BE2C (cell line): ENCODE results near the gene HECTD2.
"Not testable (repeated sequence)": the region's sequence is repeated elsewhere in the genome, so short reads cannot be mapped to it uniquely, and the experiment has no call there.

Source experiments
- DNase-seq: peaks from one replicate; pipeline ENCODE4 v3.0.0-alpha.2; 2020
- H3K27me3 ChIP-seq: fragments of 250-450 bp; sonication (Bioruptor Pico); 2 replicates; pipeline ENCODE4 v1.5.1; 2020; ENCODE audit warnings: mild to moderate bottlenecking
- H3K36me3 ChIP-seq: fragments of 250-450 bp; sonication (Bioruptor Pico); 2 replicates; pipeline ENCODE4 v1.5.1; 2020; ENCODE audit warnings: mild to moderate bottlenecking
- H3K4me1 ChIP-seq: fragments of 250-450 bp; sonication (Bioruptor Pico); 2 replicates; pipeline ENCODE4 v1.5.1; 2020
- H3K4me3 ChIP-seq: 2 replicates; pipeline ENCODE4 v1.5.1; 2011; ENCODE audit warnings: low read depth, low read length
- H3K9me3 ChIP-seq: fragments of 250-450 bp; sonication (Bioruptor Pico); 2 replicates; pipeline ENCODE4 v1.5.1; 2020
- TF ChIP-seq, protein P1 (sequence below): IDR thresholded peaks from 2 replicates; pipeline ENCODE4 v1.5.1; 2012; ENCODE audit warnings: mild to moderate bottlenecking, low read depth, low read length

Gene HECTD2

DNA sequence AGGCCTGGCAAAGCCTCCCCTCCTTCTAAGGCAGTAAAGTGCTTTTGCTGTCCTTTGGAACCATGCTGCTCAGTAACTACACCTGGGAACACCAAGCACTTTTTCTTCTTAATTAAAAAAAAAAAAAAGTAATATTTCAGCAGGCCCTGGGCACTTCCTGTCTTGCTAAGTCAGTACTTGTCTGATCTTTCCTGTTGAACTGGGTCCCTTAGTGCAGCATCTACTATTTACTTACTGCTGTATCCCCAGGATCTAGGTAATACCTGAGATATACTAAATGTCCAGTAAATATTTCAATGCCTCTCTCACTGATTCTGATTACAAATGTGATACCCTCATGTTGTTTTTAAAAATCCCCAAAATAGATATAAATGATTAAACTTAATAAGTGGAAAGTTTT lies 145.3 kb downstream of the HECTD2 start:
- H3K4me1 ChIP-seq: no peaks in the 10 kb centered on the region
- no peaks in the 10 kb centered on the region for H3K9me3 ChIP-seq
- DNase-seq: no peak
- TF ChIP-seq, protein P1, sequence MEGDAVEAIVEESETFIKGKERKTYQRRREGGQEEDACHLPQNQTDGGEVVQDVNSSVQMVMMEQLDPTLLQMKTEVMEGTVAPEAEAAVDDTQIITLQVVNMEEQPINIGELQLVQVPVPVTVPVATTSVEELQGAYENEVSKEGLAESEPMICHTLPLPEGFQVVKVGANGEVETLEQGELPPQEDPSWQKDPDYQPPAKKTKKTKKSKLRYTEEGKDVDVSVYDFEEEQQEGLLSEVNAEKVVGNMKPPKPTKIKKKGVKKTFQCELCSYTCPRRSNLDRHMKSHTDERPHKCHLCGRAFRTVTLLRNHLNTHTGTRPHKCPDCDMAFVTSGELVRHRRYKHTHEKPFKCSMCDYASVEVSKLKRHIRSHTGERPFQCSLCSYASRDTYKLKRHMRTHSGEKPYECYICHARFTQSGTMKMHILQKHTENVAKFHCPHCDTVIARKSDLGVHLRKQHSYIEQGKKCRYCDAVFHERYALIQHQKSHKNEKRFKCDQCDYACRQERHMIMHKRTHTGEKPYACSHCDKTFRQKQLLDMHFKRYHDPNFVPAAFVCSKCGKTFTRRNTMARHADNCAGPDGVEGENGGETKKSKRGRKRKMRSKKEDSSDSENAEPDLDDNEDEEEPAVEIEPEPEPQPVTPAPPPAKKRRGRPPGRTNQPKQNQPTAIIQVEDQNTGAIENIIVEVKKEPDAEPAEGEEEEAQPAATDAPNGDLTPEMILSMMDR: no peak
- no peaks in the 10 kb centered on the region for H3K27me3 ChIP-seq
- no peak overlapping the region for H3K4me3 ChIP-seq
- no peaks in the 10 kb centered on the region for H3K36me3 ChIP-seq

- no peak for DNase-seq
- H3K4me3 ChIP-seq: no peak overlapping the region
- TF ChIP-seq, protein P1: no peak
These were observed 146.8 kb downstream of the HECTD2 start for GRCh38 chr10:91556691-91557566.

DNA sequence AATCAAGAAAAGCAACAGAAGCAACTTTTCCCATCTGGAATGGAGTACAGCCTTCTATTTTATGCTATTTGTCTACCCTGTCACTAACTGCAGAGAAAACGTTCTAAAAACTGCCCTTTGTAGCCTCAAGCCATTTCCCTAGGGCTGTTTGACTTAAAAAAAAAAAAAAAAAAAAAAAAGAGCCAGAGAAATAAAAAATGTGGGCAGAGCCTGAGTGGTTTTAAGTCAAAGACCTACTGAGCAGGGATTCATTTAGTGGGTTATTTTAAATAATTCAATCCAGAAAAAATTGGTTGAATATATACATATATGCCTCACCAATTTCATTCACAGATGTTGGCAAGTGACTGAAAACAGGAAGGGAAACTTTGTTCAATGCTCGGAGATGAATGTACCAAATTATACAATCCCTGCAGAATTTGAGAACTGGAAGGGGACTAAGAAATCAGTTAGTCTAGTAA lies 147.5 kb downstream of the HECTD2 start:
- Histone ChIP-seq H3K27me3 (no peaks in the 10 kb centered on the region), H3K9me3 (no peaks in the 10 kb centered on the region), H3K36me3 (no peaks in the 10 kb centered on the region), H3K4me3 (no peak overlapping the region), H3K4me1 (no peaks in the 10 kb centered on the region)
- TF ChIP-seq, protein P1: no peak
- no peak for DNase-seq

More at GRCh38 chr10:91556691-91557566, 146.8 kb downstream of the HECTD2 start:
- Histone ChIP-seq H3K36me3 (no peaks in the 10 kb centered on the region), H3K27me3 (no peaks in the 10 kb centered on the region), H3K9me3 (no peaks in the 10 kb centered on the region), H3K4me1 (no peaks in the 10 kb centered on the region)

- DNase-seq: no peak
- H3K4me1 ChIP-seq: no peaks in the 10 kb centered on the region
- no peak overlapping the region for H3K4me3 ChIP-seq
- no peaks in the 10 kb centered on the region for H3K27me3 ChIP-seq
- no peaks in the 10 kb centered on the region for H3K9me3 ChIP-seq
- TF ChIP-seq, protein P1: no peak
- no peaks in the 10 kb centered on the region for H3K36me3 ChIP-seq
These were observed 148.3 kb downstream of the HECTD2 start for GRCh38 chr10:91558473-91558872.

DNA sequence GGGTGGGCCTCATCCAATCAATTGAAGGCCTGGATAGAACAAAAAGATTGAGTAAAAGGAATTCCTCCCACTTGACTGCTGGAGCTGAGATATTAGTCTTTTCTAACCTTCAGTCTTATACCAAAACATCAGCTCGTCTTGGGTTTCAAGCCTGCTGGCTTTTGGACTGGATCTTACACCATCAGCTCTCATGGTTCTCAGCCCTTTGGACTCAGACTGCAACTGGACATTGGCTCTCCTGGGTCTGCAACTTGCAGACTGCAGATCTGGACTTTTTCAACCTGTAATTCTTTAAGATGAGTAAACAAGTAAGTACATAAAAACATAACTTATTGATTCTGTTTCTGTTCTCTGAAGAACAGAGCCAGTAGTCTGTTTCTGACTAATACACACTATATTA lies 149.0 kb downstream of the HECTD2 start:
- DNase-seq: no peak
- TF ChIP-seq, protein P1: no peak
- H3K4me3 ChIP-seq: no peak overlapping the region

DNA sequence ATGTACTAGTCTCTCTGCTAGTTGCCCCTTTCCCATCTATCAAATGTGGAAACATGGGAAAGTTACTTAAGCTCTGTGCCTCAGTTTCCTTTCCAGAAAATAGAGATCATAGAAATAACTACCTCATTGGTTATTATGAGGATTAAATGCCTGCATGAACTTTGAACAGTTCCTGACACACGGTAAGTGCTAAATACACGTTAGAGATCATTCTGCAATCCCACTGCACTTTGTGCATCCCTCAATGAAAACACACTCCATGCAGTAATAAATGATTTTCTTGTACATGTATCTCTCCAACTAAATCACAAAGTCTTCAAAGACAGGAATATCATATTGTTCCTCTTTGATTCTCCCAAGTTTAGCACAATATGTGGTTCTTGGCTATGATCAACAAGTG lies 149.6 kb downstream of the HECTD2 start:
- Histone ChIP-seq H3K9me3 (no peaks in the 10 kb centered on the region), H3K36me3 (no peaks in the 10 kb centered on the region), H3K27me3 (no peaks in the 10 kb centered on the region), H3K4me3 (no peak overlapping the region), H3K4me1 (no peaks in the 10 kb centered on the region)
- TF ChIP-seq, protein P1: no peak
- DNase-seq: no peak

More for the DNA sequence above, 149.0 kb downstream of the HECTD2 start:
- H3K36me3 ChIP-seq: no peaks in the 10 kb centered on the region
- no peaks in the 10 kb centered on the region for H3K4me1 ChIP-seq
- H3K27me3 ChIP-seq: no peaks in the 10 kb centered on the region
- H3K9me3 ChIP-seq: no peaks in the 10 kb centered on the region

DNA sequence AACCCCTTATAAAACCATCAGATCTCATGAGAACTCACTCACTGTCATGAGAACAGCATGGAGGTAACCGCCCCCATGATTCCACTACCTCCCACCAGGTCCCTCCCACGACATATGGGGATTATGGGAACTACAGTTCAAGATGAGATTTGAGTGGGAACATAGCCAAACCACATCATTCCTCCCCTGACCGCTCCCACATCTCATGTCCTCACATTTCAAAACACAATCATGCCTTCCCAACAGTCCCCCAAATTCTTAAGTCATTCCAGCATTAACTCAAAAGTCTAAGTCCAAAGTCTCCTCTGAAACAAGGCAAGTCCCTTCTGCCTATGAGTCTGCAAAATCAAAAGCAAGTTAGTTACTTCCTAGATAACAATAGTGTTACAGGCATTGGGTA lies 150.7 kb downstream of the HECTD2 start:
- H3K27me3 ChIP-seq, DNase-seq, H3K4me3 ChIP-seq, H3K36me3 ChIP-seq, H3K9me3 ChIP-seq, H3K4me1 ChIP-seq: not testable (repeated sequence)
